Measurements from ENCODE around the gene APLP2.
A peak's percentile ranks its signal among the peaks of the same experiment; 100 is the strongest.

The APLP2 gene

DNA sequence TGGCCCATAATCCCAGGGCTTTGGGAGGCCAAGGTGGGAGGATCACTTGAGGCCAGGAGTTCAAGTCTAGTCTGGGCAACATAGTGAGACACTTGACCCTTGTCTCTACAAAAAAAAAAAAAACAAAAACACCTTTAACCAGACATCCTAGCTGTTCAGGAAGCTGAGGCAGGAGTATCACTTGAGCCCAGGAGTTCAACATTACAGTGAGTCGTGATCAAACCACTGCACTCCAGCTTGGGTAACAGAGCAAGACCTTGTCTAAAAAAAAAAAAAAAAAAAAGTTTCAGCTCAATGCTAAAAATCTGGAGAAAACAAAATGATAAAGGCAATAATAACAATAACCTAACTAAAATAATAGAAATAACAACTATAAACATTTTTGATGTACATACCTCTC is 22.6 kb upstream of the APLP2 start:
- Histone ChIP-seq H3K4me1 (ENCODE audit: control insufficient read depth, low read depth, low read length) (no peaks in the 10 kb centered on the region), H3K4me2 (ENCODE audit: low read length) (no peak overlapping the region), H3K4ac (ENCODE audit: low read depth, low read length) (no peak overlapping the region)

DNA sequence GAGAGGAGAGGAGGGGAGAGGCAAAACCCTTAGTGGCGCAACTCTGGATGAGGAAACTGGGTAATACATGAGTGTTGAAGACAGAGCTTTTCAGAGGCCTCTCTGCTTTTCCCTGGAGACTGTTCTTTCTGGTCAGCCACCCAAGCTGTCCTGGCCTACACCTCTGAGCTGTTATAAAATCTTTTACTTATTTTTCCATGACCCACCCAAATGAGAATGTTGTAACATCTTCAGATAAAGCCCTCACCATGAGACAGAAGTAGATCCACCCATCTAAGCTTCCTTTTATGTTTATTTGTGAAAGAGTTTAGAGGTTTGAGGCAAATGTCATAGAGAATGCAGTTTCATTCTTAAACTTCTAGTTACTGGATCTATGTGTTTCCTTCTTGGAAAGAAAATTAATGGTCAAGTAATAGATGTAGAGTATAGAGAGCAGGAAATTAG is 20.3 kb upstream of the APLP2 start:
- Histone ChIP-seq H4K5ac (ENCODE audit: low read length) (no peak overlapping the region), H3K79me2 (ENCODE audit: control insufficient read depth, insufficient read depth, low read length) (no peaks in the 10 kb centered on the region), H4K8ac (ENCODE audit: low read depth, low read length) (no peak overlapping the region), H3K27me3 (ENCODE audit: insufficient read depth, low read length, poor library complexity) (no peaks in the 10 kb centered on the region), H3K4me2 (ENCODE audit: low read length) (no peak overlapping the region), H3K56ac (ENCODE audit: low read length) (no peak overlapping the region), H2AK5ac (ENCODE audit: low read length) (no peak overlapping the region), H3K4ac (ENCODE audit: low read depth, low read length) (no peak overlapping the region), H3K27ac (ENCODE audit: low read depth, low read length) (no peak overlapping the region), H3K9ac (ENCODE audit: low read length) (no peak overlapping the region), H2BK5ac (ENCODE audit: low read length) (no peak overlapping the region), H3K18ac (ENCODE audit: low read length) (no peak overlapping the region), H3K4me3 (ENCODE audit: low read length) (no peak overlapping the region), H3K4me1 (ENCODE audit: control insufficient read depth, low read depth, low read length) (no peaks in the 10 kb centered on the region), H3K23ac (ENCODE audit: low read length) (no peak overlapping the region), H3K36me3 (ENCODE audit: control insufficient read depth, insufficient read depth, low read length) (no peaks in the 10 kb centered on the region), H2BK15ac (replicated peaks; ENCODE audit: low read depth) (no peak overlapping the region), H2BK120ac (ENCODE audit: low read depth, low read length) (no peak overlapping the region), H3K79me1 (ENCODE audit: low read length) (no peaks in the 10 kb centered on the region)
- no CpG with 5 or more reads among the region's 1 CpG for WGBS (ENCODE audit: extremely low coverage, insufficient coverage, low lambda C conversion rate)
- DNase-seq = no peak

More for the DNA sequence above, 22.6 kb upstream of the APLP2 start:
- Histone ChIP-seq H3K18ac (ENCODE audit: low read length) (no peak overlapping the region), H3K27ac (ENCODE audit: low read depth, low read length) (no peak overlapping the region), H2BK15ac (replicated peaks; ENCODE audit: low read depth) (no peak overlapping the region), H2AK5ac (ENCODE audit: low read length) (no peak overlapping the region), H3K4me3 (ENCODE audit: low read length) (no peak overlapping the region), H4K5ac (ENCODE audit: low read length) (no peak overlapping the region), H3K56ac (ENCODE audit: low read length) (no peak overlapping the region), H2BK5ac (ENCODE audit: low read length) (no peak overlapping the region), H3K36me3 (ENCODE audit: control insufficient read depth, insufficient read depth, low read length) (no peaks in the 10 kb centered on the region), H3K27me3 (ENCODE audit: insufficient read depth, low read length, poor library complexity) (no peaks in the 10 kb centered on the region), H3K9ac (ENCODE audit: low read length) (no peak overlapping the region), H3K23ac (ENCODE audit: low read length) (no peak overlapping the region), H3K79me1 (ENCODE audit: low read length) (no peaks in the 10 kb centered on the region), H2BK120ac (ENCODE audit: low read depth, low read length) (no peak overlapping the region), H3K79me2 (ENCODE audit: control insufficient read depth, insufficient read depth, low read length) (no peaks in the 10 kb centered on the region), H4K8ac (ENCODE audit: low read depth, low read length) (no peak overlapping the region)
- no peak for DNase-seq
- WGBS (ENCODE audit: extremely low coverage, insufficient coverage, low lambda C conversion rate) = no CpG with 5 or more reads among the region's 1 CpG

DNA sequence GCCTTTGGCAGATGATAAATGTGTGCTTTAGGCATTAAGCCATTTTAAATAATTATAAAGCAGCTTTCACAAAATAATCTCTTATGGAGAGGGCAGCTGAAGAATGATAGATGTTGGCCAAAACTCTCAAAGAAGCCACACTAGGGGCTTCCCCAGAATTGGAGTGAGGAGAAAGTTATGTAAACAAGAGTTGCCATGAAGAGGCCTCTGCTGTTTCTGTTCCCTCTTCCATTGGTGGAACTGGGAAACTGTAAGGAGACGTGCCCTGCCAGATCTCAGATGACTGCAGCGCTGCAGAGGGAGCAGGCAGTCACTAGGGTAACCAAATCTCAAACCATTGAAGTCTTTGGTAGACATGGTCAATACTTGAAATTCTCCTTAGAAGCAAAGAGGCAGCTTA is 19.4 kb upstream of the APLP2 start:
- Histone ChIP-seq H4K8ac (ENCODE audit: low read depth, low read length) (no peak overlapping the region), H3K56ac (ENCODE audit: low read length) (no peak overlapping the region), H2AK5ac (ENCODE audit: low read length) (no peak overlapping the region), H3K9ac (ENCODE audit: low read length) (no peak overlapping the region), H3K36me3 (ENCODE audit: control insufficient read depth, insufficient read depth, low read length) (no peaks in the 10 kb centered on the region), H4K5ac (ENCODE audit: low read length) (no peak overlapping the region), H2BK5ac (ENCODE audit: low read length) (no peak overlapping the region), H3K27ac (ENCODE audit: low read depth, low read length) (no peak overlapping the region), H3K4me2 (ENCODE audit: low read length) (no peak overlapping the region), H3K79me2 (ENCODE audit: control insufficient read depth, insufficient read depth, low read length) (no peaks in the 10 kb centered on the region), H3K27me3 (ENCODE audit: insufficient read depth, low read length, poor library complexity) (no peaks in the 10 kb centered on the region), H2BK120ac (ENCODE audit: low read depth, low read length) (no peak overlapping the region), H3K18ac (ENCODE audit: low read length) (no peak overlapping the region), H2BK15ac (replicated peaks; ENCODE audit: low read depth) (no peak overlapping the region), H3K4me3 (ENCODE audit: low read length) (no peak overlapping the region), H3K23ac (ENCODE audit: low read length) (no peak overlapping the region), H3K79me1 (ENCODE audit: low read length) (no peaks in the 10 kb centered on the region), H3K4me1 (ENCODE audit: control insufficient read depth, low read depth, low read length) (no peaks in the 10 kb centered on the region), H3K4ac (ENCODE audit: low read depth, low read length) (no peak overlapping the region)
- no CpG with 5 or more reads among the region's 2 CpGs for WGBS (ENCODE audit: extremely low coverage, insufficient coverage, low lambda C conversion rate)
- peak; percentile 27 for DNase-seq

DNA sequence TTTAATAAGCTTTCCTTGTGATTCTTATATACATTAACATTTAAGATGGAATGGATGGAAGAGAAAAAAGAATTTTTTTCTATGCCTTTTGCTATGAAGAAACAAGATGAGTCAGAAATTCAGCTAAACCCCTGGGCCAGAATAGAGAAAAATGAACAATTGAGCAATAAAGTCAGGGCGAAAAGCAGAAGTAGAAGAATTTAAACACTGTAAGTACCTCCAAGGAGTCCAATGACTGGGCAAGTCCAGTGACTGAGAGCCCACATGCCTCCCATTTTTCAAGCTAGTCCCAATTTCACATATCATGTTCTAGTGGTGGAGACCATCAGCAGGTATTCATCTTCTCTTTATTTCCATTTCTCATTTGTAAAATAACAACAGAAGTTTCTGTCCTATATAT is 18.6 kb upstream of the APLP2 start:
- Histone ChIP-seq H3K23ac (ENCODE audit: low read length) (no peak overlapping the region), H3K4me3 (ENCODE audit: low read length) (no peak overlapping the region), H2BK5ac (ENCODE audit: low read length) (no peak overlapping the region), H3K36me3 (ENCODE audit: control insufficient read depth, insufficient read depth, low read length) (no peaks in the 10 kb centered on the region), H3K4me1 (ENCODE audit: control insufficient read depth, low read depth, low read length) (no peaks in the 10 kb centered on the region), H3K27me3 (ENCODE audit: insufficient read depth, low read length, poor library complexity) (no peaks in the 10 kb centered on the region), H4K5ac (ENCODE audit: low read length) (no peak overlapping the region), H3K4ac (ENCODE audit: low read depth, low read length) (no peak overlapping the region), H2BK15ac (replicated peaks; ENCODE audit: low read depth) (no peak overlapping the region), H4K8ac (ENCODE audit: low read depth, low read length) (no peak overlapping the region), H3K4me2 (ENCODE audit: low read length) (no peak overlapping the region), H3K79me1 (ENCODE audit: low read length) (no peaks in the 10 kb centered on the region), H3K27ac (ENCODE audit: low read depth, low read length) (no peak overlapping the region), H3K18ac (ENCODE audit: low read length) (no peak overlapping the region), H3K56ac (ENCODE audit: low read length) (no peak overlapping the region), H2BK120ac (ENCODE audit: low read depth, low read length) (no peak overlapping the region), H2AK5ac (ENCODE audit: low read length) (no peak overlapping the region), H3K79me2 (ENCODE audit: control insufficient read depth, insufficient read depth, low read length) (no peaks in the 10 kb centered on the region), H3K9ac (ENCODE audit: low read length) (no peak overlapping the region)
- no CpG with 5 or more reads among the region's 1 CpG for WGBS (ENCODE audit: extremely low coverage, insufficient coverage, low lambda C conversion rate)
- no peak for DNase-seq

DNA sequence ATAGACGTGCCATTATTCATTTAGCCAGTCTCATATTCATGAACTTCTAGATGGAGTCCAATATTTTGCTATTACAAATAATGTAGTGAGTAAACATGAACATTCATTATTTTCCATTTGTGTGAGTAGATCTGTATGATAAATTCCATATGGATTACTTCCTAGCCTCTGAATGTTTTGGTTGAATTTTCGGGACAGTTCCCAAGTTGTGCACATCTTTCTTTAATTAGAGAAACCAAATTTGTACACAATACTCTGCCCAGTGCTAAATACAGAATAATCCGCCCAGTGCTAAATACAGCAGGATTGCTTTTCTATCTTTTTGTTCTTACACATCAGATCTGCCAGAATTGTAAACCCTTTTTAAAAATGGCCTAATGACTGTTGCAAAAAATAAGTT is 17.1 kb upstream of the APLP2 start:
- no peaks in the 10 kb centered on the region for H3K27me3 ChIP-seq (ENCODE audit: insufficient read depth, low read length, poor library complexity)
- no peak overlapping the region for H3K56ac ChIP-seq (ENCODE audit: low read length)
- no peaks in the 10 kb centered on the region for H3K79me2 ChIP-seq (ENCODE audit: control insufficient read depth, insufficient read depth, low read length)
- no CpG with 5 or more reads among the region's 3 CpGs for WGBS (ENCODE audit: extremely low coverage, insufficient coverage, low lambda C conversion rate)
- no peak overlapping the region for H3K18ac ChIP-seq (ENCODE audit: low read length)
- H2BK15ac ChIP-seq (replicated peaks; ENCODE audit: low read depth) = no peak overlapping the region
- H3K27ac ChIP-seq (ENCODE audit: low read depth, low read length) = no peak overlapping the region
- DNase-seq = no peak
- H3K4ac ChIP-seq (ENCODE audit: low read depth, low read length) = no peak overlapping the region
- H3K36me3 ChIP-seq (ENCODE audit: control insufficient read depth, insufficient read depth, low read length) = no peaks in the 10 kb centered on the region
- no peak overlapping the region for H3K23ac ChIP-seq (ENCODE audit: low read length)
- H3K9ac ChIP-seq (ENCODE audit: low read length) = no peak overlapping the region
- no peak overlapping the region for H3K4me2 ChIP-seq (ENCODE audit: low read length)
- H2BK120ac ChIP-seq (ENCODE audit: low read depth, low read length) = no peak overlapping the region
- H3K4me1 ChIP-seq (ENCODE audit: control insufficient read depth, low read depth, low read length) = no peaks in the 10 kb centered on the region
- no peak overlapping the region for H2BK5ac ChIP-seq (ENCODE audit: low read length)
- no peak overlapping the region for H4K5ac ChIP-seq (ENCODE audit: low read length)
- H2AK5ac ChIP-seq (ENCODE audit: low read length) = no peak overlapping the region
- no peaks in the 10 kb centered on the region for H3K79me1 ChIP-seq (ENCODE audit: low read length)
- H3K4me3 ChIP-seq (ENCODE audit: low read length) = no peak overlapping the region
- no peak overlapping the region for H4K8ac ChIP-seq (ENCODE audit: low read depth, low read length)

DNA sequence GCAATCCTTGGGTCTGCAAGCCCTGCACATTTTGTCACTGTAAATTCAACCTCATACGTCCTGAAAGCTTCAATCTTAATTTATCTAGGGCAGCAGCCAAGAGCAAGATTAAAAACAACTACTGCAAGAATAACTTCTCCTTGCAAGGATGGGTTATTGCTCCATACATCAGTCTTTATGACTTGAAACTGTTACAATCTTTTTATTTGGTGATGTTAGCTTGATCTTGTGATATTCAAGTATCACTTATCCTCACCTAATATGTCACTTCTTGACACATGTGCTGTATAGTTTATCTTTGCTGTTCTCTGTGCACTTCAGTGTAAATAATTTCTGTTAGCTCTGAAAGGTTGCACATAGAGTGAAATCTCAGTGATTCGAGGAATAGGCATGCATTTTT is 14.7 kb upstream of the APLP2 start:
- H2BK15ac ChIP-seq (replicated peaks; ENCODE audit: low read depth) = no peak overlapping the region
- H3K27me3 ChIP-seq (ENCODE audit: insufficient read depth, low read length, poor library complexity) = no peaks in the 10 kb centered on the region
- WGBS (ENCODE audit: extremely low coverage, insufficient coverage, low lambda C conversion rate) = no CpG with 5 or more reads among the region's 2 CpGs
- DNase-seq = no peak
- H4K5ac ChIP-seq (ENCODE audit: low read length) = no peak overlapping the region
- H3K27ac ChIP-seq (ENCODE audit: low read depth, low read length) = no peak overlapping the region
- no peaks in the 10 kb centered on the region for H3K79me2 ChIP-seq (ENCODE audit: control insufficient read depth, insufficient read depth, low read length)
- no peak overlapping the region for H3K4me2 ChIP-seq (ENCODE audit: low read length)
- no peak overlapping the region for H2BK120ac ChIP-seq (ENCODE audit: low read depth, low read length)
- H4K8ac ChIP-seq (ENCODE audit: low read depth, low read length) = no peak overlapping the region
- H2BK5ac ChIP-seq (ENCODE audit: low read length) = no peak overlapping the region
- no peak overlapping the region for H3K18ac ChIP-seq (ENCODE audit: low read length)
- H3K56ac ChIP-seq (ENCODE audit: low read length) = no peak overlapping the region
- no peaks in the 10 kb centered on the region for H3K36me3 ChIP-seq (ENCODE audit: control insufficient read depth, insufficient read depth, low read length)
- no peak overlapping the region for H3K9ac ChIP-seq (ENCODE audit: low read length)
- no peak overlapping the region for H3K4ac ChIP-seq (ENCODE audit: low read depth, low read length)
- no peak overlapping the region for H2AK5ac ChIP-seq (ENCODE audit: low read length)
- no peak overlapping the region for H3K4me3 ChIP-seq (ENCODE audit: low read length)
- H3K4me1 ChIP-seq (ENCODE audit: control insufficient read depth, low read depth, low read length) = no peaks in the 10 kb centered on the region
- H3K23ac ChIP-seq (ENCODE audit: low read length) = no peak overlapping the region
- no peaks in the 10 kb centered on the region for H3K79me1 ChIP-seq (ENCODE audit: low read length)

All from mesendoderm (in vitro differentiated cells).